ENCODE results near the gene COL5A1.

COL5A1 gene

DNA sequence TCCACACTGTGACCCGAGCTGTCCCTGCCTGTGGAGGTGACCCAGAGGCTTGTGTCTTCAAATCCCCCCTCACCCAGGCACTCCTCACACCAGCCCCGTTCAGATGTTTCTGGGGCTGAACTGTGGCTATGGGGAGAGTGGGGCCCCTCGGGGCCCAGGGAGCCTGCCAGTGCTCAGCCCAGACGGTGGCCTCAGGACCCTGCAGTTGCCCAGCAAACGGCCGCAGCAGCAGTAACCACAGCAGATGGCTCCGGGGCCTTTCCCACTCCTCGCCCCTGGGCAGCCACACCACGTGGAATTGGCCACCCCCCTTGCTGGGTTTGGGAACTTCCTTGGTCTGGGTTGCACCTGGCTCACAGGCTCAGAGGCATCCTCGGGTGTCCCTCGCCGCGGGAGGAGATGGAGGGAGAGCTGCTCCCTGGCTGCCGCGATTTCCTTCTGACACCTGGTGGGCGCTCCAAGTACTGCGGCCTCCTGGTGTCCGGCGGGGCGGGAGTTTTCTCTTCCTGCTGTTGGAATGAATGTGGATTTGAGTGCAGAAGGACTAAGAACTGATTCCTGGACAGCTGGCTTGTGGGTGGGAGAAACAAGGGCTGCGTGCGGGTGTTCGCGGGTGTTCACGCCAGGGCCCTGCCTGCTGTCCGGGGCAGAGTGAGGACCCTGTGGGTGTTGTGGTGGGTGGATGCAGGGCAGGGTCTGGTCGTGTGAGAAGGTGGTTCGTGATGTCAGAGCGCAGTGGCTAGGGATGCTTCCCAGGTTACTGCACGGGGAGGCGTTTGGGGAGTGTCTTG is 97.5 kb downstream of the COL5A1 start:
- H3K4me3 ChIP-seq (ENCODE audit: control insufficient read depth, low read depth, low read length) = no peak overlapping the region
- DNase-seq (ENCODE audit: low read depth) = no peak

DNA sequence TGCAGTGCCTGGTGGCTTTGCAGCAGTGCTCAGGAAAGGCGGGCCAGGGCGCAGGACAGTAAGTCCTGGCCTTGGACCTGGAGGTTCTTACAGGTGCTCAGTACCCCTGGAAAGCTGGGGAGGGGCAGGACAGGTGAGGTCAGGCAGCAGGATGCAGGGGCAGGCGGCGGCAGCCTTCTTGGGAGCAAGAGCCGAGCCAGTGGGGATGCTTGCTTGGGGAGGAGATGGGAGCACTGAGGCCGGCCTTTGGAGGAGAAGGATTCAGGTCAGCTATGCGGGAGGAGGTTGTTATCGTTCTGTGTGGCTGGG is 98.0 kb downstream of the COL5A1 start:
- no peak for DNase-seq (ENCODE audit: low read depth)
- no peak overlapping the region for H3K4me3 ChIP-seq (ENCODE audit: control insufficient read depth, low read depth, low read length)
- TF ChIP-seq, protein P1, sequence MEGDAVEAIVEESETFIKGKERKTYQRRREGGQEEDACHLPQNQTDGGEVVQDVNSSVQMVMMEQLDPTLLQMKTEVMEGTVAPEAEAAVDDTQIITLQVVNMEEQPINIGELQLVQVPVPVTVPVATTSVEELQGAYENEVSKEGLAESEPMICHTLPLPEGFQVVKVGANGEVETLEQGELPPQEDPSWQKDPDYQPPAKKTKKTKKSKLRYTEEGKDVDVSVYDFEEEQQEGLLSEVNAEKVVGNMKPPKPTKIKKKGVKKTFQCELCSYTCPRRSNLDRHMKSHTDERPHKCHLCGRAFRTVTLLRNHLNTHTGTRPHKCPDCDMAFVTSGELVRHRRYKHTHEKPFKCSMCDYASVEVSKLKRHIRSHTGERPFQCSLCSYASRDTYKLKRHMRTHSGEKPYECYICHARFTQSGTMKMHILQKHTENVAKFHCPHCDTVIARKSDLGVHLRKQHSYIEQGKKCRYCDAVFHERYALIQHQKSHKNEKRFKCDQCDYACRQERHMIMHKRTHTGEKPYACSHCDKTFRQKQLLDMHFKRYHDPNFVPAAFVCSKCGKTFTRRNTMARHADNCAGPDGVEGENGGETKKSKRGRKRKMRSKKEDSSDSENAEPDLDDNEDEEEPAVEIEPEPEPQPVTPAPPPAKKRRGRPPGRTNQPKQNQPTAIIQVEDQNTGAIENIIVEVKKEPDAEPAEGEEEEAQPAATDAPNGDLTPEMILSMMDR (IDR thresholded peaks at IDR 0.05; ENCODE audit: control insufficient read depth, insufficient read depth, low read depth, low read length, missing control alignments) = no peak

More for the DNA sequence above, 97.5 kb downstream of the COL5A1 start:
- TF ChIP-seq, protein P1 (IDR thresholded peaks at IDR 0.05; ENCODE audit: control insufficient read depth, insufficient read depth, low read depth, low read length, missing control alignments) = peak; percentile 81

DNA sequence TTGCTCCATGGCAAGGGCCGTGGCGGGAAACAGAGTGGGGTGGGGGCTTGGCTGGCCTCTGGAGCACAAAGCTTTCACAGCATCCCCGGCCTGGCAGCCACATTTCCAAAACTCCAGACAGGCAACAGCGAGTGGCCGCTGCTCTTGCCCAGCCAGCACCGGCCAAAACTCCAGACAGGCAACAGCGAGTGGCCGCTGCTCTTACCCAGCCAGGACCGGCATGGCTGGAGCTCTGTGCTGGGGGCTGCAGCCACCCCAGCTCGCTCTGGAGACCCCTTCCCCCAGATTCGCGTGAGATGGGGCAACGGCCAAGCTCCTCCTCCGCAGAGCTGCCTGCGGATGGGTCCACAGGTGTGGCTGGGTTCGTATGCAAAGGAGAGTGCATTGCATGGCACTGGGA is 98.5 kb downstream of the COL5A1 start:
- no peak for DNase-seq (ENCODE audit: low read depth)
- no peak overlapping the region for H3K4me3 ChIP-seq (ENCODE audit: control insufficient read depth, low read depth, low read length)
- TF ChIP-seq, protein P1 (IDR thresholded peaks at IDR 0.05; ENCODE audit: control insufficient read depth, insufficient read depth, low read depth, low read length, missing control alignments) = no peak

DNA sequence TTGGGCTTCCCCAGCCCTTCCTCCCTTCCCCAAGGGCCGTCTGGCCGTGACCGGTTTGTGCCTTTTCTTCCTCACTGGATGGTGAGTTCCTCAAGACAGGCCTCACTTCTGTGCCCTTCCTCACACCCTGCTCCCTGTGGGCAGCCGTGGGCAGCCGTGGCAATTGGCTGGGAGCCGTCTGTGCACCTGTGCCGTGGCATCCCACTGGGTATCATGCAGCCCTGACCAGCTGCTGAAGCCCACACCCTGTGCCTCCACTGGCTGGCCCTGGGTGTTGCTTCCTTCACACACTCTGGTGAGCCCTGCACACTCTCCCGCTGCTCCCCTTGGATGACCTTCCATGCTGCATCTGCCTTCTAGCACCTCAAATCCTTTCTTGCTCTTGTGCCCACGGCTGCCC is 100.2 kb downstream of the COL5A1 start:
- no peak for DNase-seq (ENCODE audit: low read depth)
- TF ChIP-seq, protein P1 (IDR thresholded peaks at IDR 0.05; ENCODE audit: control insufficient read depth, insufficient read depth, low read depth, low read length, missing control alignments) = no peak
- H3K4me3 ChIP-seq (ENCODE audit: control insufficient read depth, low read depth, low read length) = no peak overlapping the region

DNA sequence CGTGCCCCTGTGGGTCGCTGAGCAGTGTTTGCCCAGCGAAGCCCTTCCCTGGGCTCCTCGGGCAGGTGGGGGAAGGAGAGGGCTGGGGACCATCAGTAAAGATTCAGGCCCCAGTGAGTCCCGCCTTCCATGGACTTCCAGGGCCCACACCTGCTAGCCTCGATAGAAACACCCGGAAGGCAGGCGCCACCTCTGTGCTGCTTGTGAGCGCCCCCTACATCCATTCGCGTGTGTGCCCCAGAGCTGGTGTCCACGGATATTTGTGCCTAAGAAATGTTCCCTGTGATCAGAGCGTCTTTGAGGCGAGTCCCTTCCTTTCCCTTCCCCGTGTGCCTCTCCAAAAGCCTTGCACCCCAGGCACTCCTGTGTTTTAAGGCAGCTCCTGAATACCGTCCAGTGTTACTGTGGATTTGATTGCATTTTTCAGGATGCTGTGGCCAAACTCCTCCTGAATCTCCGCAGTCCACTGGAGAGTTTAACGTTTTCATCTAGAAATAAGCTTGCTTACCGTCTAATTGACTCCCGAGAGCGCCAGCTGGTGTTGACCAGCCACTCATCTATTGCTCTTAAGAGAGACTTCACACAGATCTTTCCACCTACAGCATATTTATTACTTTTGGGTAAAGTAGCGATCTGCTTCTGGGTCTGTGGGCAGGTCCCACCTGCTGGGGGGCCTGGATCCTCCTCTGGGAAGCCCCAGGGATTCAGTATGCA is 101.4 kb downstream of the COL5A1 start:
- H3K4me3 ChIP-seq (ENCODE audit: control insufficient read depth, low read depth, low read length) = no peak overlapping the region
- DNase-seq (ENCODE audit: low read depth) = no peak
- TF ChIP-seq, protein P1 (IDR thresholded peaks at IDR 0.05; ENCODE audit: control insufficient read depth, insufficient read depth, low read depth, low read length, missing control alignments) = peak; percentile 17

DNA sequence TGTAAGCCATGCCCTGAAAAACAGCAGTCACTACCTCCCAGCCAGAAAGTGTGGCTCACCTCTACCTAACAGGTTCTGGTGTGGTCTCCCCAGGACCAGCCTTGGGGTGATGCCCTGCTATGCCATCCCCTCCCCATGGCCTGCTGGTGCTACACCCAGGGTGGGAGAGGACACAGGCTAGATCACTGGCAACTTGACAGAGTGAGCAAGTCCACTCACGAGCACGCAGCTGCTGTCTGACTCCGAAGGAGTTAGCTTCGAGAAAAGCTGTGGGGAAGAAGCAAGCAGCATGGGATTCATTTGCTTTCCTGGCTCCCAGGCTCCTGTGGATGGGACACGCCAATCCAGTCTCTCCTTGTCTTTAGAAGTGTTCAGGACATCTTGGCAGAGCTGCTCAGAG is 102.2 kb downstream of the COL5A1 start:
- DNase-seq (ENCODE audit: low read depth) = no peak
- TF ChIP-seq, protein P1 (IDR thresholded peaks at IDR 0.05; ENCODE audit: control insufficient read depth, insufficient read depth, low read depth, low read length, missing control alignments) = no peak

More for the DNA sequence above, 102.2 kb downstream of the COL5A1 start:
- no peak overlapping the region for H3K4me3 ChIP-seq (ENCODE audit: control insufficient read depth, low read depth, low read length)
